Esophagus squamous epithelium (tissue), 4 donors: ENCODE measurements around the gene FAP.

Experiments
- CTCF ChIP-seq, 6 experiments: fragments of 450-650 bp in 4 of 6; fragments of 200-600 bp in 2 of 6; sonication (generic) in 2 of 6; IDR thresholded peaks; one replicate each; pipeline ENCODE4 v1.5.1; 2016 to 2019; ENCODE audit warnings: antibody characterized with exemption in 6 of 6, mild to moderate bottlenecking in 4 of 6, moderate library complexity in 4 of 6
- POLR2A ChIP-seq, 4 donors: fragments of 450-650 bp; IDR thresholded peaks; one replicate each; pipeline ENCODE4 v1.6.1; 2017; ENCODE audit warnings: antibody characterized with exemption in 4 of 4, mild to moderate bottlenecking in 4 of 4, moderate library complexity in 3 of 4

GRCh38 chr2:162177301-162177700 lies 65.9 kb downstream of the FAP start:
- TF ChIP-seq CTCF (IDR thresholded peaks at IDR 0.05) = no peak
- TF ChIP-seq POLR2A (IDR thresholded peaks at IDR 0.05) = no peak
